ENCODE data around the gene CHFR. TPM values are rescaled to one million over a fixed set of nuclear protein-coding genes. Genes with fewer than 3 reads are reported as not detected.

Gene CHFR
- total and polyA plus RNA-seq, 2 experiments from 2014 or later = 23.0 to 42.7 TPM

- Histone ChIP-seq H3F3A (replicated peaks; ENCODE audit: low read depth) (peaks cover 11% of the 10 kb centered on the region; the same call in 1 of the 2 replicates), H3K9me2 (ENCODE audit: insufficient read depth) (no peaks in the 10 kb centered on the region), H3K4me1 (ENCODE audit: insufficient read depth) (peaks cover 8% of the 10 kb centered on the region), H3K27me3 (ENCODE audit: insufficient read depth) (no peaks in the 10 kb centered on the region), H3K4me3 (no peak overlapping the region), H4K20me1 (replicated peaks; ENCODE audit: insufficient read depth) (peaks cover 6% of the 10 kb centered on the region; the same call in 1 of the 2 replicates), H3K36me3 (ENCODE audit: insufficient read depth) (no peaks in the 10 kb centered on the region; the same call in 1 of the 2 replicates), H3K4me2 (no peak overlapping the region), H2AFZ (no peak overlapping the region), H3K27ac (ENCODE audit: low read depth) (no peak overlapping the region), H3K79me2 (replicated peaks; ENCODE audit: insufficient read depth) (peaks cover 38% of the 10 kb centered on the region)
- H3K9me3 Mint-ChIP-seq = peaks cover 2% of the 10 kb centered on the region; the same call in 1 of the 3 replicates
- peaks cover 12% of the 10 kb centered on the region for H3K4me1 Mint-ChIP-seq
- ATAC-seq = no peak
- H3K27me3 Mint-ChIP-seq (ENCODE audit: insufficient read depth, low read depth, poor library complexity) = peaks cover 7% of the 10 kb centered on the region
- TF ChIP-seq ZNF462 (CRISPR knock-in tag; IDR thresholded peaks at IDR 0.05) (no peak), ZNF331 (CRISPR knock-in tag; IDR thresholded peaks at IDR 0.05; ENCODE audit: low read depth) (no peak), POLR2AphosphoS5 (IDR thresholded peaks at IDR 0.05; ENCODE audit: low read depth) (no peak), NANOG (IDR thresholded peaks at IDR 0.05; ENCODE audit: borderline replicate concordance) (no peak), EZH2 (IDR thresholded peaks at IDR 0.05; ENCODE audit: low read depth, unreplicated experiment) (no peak), JUNB (IDR thresholded peaks at IDR 0.05; ENCODE audit: unreplicated experiment) (no peak)
- H3K27ac Mint-ChIP-seq = no peak overlapping the region
- H3K4me3 Mint-ChIP-seq = no peak overlapping the region; the same call in 2 of the 3 replicates
- DNase-seq (ENCODE audit: low spot score) = no peak
- peaks cover 39% of the 10 kb centered on the region for H3K36me3 Mint-ChIP-seq (ENCODE audit: low read depth)
Measured at GRCh38 chr12:132825861-132826260, 61.5 kb downstream of the CHFR start.

- no peak for ATAC-seq
- Mint-ChIP-seq H3K27ac (no peak overlapping the region), H3K9me3 (peaks cover 2% of the 10 kb centered on the region; the same call in 2 of the 3 replicates), H3K27me3 (ENCODE audit: insufficient read depth, low read depth, poor library complexity) (peaks cover 5% of the 10 kb centered on the region), H3K4me1 (peaks cover 12% of the 10 kb centered on the region), H3K36me3 (ENCODE audit: low read depth) (peaks cover 44% of the 10 kb centered on the region), H3K4me3 (no peak overlapping the region)
- Histone ChIP-seq H3F3A (replicated peaks; ENCODE audit: low read depth) (peaks cover 7% of the 10 kb centered on the region; the same call in 1 of the 2 replicates), H3K27me3 (ENCODE audit: insufficient read depth) (no peaks in the 10 kb centered on the region), H3K79me2 (replicated peaks; ENCODE audit: insufficient read depth) (peaks cover 38% of the 10 kb centered on the region), H3K9me2 (ENCODE audit: insufficient read depth) (no peaks in the 10 kb centered on the region), H4K20me1 (replicated peaks; ENCODE audit: insufficient read depth) (peaks cover 6% of the 10 kb centered on the region; the same call in 1 of the 2 replicates), H3K4me3 (no peak overlapping the region), H3K4me2 (no peak overlapping the region), H3K36me3 (ENCODE audit: insufficient read depth) (peaks cover 6% of the 10 kb centered on the region), H3K27ac (ENCODE audit: low read depth) (no peak overlapping the region), H2AFZ (no peak overlapping the region), H3K4me1 (ENCODE audit: insufficient read depth) (peaks cover 8% of the 10 kb centered on the region)
- DNase-seq (ENCODE audit: low spot score) = no peak
- no peak for TF ChIP-seq ZNF462 (CRISPR knock-in tag; IDR thresholded peaks at IDR 0.05)
- TF ChIP-seq EZH2 (IDR thresholded peaks at IDR 0.05; ENCODE audit: low read depth, unreplicated experiment) = no peak
Measured at GRCh38 chr12:132825089-132825488, 62.3 kb downstream of the CHFR start.

Measured in GM23338 (cell line).